ENCODE results near the gene LANCL2. TPM values are rescaled to one million over a fixed set of nuclear protein-coding genes. Genes with fewer than 3 reads are reported as not detected.

The LANCL2 gene
- total RNA-seq, 2 donors from 2014 or later, result 16.2 to 17.8 TPM

DNA sequence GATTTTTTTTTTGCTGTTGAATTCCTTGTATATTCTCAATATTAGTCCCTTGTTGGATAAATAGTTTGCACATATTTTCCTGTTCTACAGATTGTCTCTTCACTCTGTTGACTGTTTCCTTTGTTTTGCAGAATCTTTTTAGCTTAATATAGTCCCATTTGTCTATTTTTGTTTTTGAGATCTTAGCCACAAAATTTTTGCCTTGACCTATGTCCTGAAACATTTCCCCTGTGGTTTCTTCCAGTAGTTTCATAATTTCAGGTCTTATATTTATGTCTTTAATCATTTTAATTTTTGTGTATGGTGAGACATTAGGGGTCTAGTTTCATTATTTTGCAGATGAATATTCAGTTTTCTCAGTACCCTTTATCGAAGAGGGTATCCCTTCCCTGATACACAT is 92.7 kb downstream of the LANCL2 start:
- no peak overlapping the region for H3K9ac ChIP-seq (ENCODE audit: low read depth in 2 of 2, low read length in 2 of 2)
- no peak overlapping the region for H3K4me3 ChIP-seq
- H3K9me3 ChIP-seq, result no peaks in the 10 kb centered on the region
- H3K4me1 ChIP-seq, result no peaks in the 10 kb centered on the region
- no peak for DNase-seq
- H3K36me3 ChIP-seq, result no peaks in the 10 kb centered on the region
- H3K27me3 ChIP-seq, result no peaks in the 10 kb centered on the region
- intact Hi-C loops (cut with DNase I), result loop anchor here (10.0 kb wide), 1 partner anchor 57 kb away; no protein-coding TSS in a partner anchor
- TF ChIP-seq, protein P1, sequence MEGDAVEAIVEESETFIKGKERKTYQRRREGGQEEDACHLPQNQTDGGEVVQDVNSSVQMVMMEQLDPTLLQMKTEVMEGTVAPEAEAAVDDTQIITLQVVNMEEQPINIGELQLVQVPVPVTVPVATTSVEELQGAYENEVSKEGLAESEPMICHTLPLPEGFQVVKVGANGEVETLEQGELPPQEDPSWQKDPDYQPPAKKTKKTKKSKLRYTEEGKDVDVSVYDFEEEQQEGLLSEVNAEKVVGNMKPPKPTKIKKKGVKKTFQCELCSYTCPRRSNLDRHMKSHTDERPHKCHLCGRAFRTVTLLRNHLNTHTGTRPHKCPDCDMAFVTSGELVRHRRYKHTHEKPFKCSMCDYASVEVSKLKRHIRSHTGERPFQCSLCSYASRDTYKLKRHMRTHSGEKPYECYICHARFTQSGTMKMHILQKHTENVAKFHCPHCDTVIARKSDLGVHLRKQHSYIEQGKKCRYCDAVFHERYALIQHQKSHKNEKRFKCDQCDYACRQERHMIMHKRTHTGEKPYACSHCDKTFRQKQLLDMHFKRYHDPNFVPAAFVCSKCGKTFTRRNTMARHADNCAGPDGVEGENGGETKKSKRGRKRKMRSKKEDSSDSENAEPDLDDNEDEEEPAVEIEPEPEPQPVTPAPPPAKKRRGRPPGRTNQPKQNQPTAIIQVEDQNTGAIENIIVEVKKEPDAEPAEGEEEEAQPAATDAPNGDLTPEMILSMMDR (IDR thresholded peaks at IDR 0.05), result no peak
- no peak overlapping the region for H3K27ac ChIP-seq

DNA sequence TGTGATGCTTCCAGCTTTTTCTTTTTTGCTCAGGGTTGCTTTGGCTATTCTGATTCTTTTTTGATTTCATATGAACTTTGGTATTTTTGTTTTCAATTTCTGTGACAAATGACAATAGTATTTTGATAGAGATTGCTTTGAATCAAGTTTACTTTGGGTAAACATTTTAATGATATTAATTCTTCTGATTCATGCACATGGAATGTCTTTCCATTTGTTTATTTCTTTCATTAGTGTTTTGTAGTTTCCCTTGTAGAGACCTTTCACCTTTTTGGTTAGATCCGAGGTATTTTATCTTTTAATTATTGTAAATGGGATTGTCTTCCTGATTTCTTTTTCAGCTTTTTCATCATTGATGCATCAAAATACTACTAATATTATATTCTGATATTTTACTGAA is 93.2 kb downstream of the LANCL2 start:
- Histone ChIP-seq H3K9me3 (no peaks in the 10 kb centered on the region), H3K4me3 (no peak overlapping the region), H3K4me1 (no peaks in the 10 kb centered on the region), H3K27ac (no peak overlapping the region), H3K36me3 (no peaks in the 10 kb centered on the region), H3K27me3 (no peaks in the 10 kb centered on the region), H3K9ac (ENCODE audit: low read depth in 2 of 2, low read length in 2 of 2) (no peak overlapping the region)
- TF ChIP-seq, protein P1 (IDR thresholded peaks at IDR 0.05), result no peak
- no peak for DNase-seq
- intact Hi-C loops (cut with DNase I), result loop anchor here (10.0 kb wide), 1 partner anchor 56 kb away; no protein-coding TSS in a partner anchor

DNA sequence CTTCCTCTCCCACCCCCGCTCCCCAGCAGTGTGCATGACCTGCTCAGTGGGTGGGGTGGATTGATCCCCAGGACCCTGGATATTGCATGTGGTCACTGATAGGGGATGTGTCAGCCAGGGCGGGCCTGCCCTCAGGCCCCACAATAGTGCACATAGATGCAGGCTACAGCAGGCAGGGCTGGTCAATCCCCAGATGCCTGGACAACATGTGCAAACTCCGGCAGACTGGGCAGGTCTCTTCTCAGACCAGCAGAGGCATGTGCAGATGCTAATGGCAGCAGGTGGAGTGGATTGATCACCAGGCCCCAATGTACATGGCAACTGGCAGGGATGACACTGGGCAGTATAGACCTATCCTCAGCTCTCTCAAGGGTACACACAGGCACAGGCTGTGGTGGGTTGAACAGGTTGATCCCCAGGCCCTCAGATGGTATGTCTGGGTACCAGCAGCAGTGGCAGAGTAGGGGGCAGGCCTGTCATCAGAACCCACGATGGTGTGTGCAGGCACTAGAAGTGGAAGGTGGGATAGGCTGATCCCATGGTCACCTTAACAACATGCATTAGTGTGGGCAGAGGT is 98.6 kb downstream of the LANCL2 start:
- H3K27me3 ChIP-seq, result no peaks in the 10 kb centered on the region
- H3K4me3 ChIP-seq, result no peak overlapping the region
- intact Hi-C loops (cut with DNase I), result no loop called here
- no peaks in the 10 kb centered on the region for H3K9me3 ChIP-seq
- H3K4me1 ChIP-seq, result no peaks in the 10 kb centered on the region
- TF ChIP-seq, protein P1 (IDR thresholded peaks at IDR 0.05), result no peak
- H3K9ac ChIP-seq (ENCODE audit: low read depth in 2 of 2, low read length in 2 of 2), result no peak overlapping the region
- no peak overlapping the region for H3K27ac ChIP-seq
- DNase-seq, result no peak
- no peaks in the 10 kb centered on the region for H3K36me3 ChIP-seq

DNA sequence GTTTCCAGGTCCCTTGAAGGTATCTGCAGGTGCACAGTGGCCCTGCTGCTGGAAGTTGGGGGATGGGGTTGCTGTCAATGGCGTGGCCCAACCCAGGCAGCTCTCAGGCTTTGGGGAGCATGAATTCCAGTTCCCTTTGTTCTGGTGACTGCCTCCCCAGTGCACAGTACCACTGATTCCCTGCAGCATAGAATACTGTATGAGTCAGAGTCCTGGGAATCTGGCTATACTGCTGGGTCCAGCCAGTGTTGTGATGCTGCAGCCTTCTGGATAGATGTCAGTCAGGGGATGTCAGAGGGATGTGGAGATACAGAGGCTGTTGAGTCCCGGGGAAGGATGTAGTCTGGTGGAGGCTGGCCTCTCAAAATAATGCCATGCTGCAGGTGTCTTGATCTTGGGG is 99.3 kb downstream of the LANCL2 start:
- no peak overlapping the region for H3K27ac ChIP-seq
- H3K9ac ChIP-seq (ENCODE audit: low read depth in 2 of 2, low read length in 2 of 2), result no peak overlapping the region
- H3K27me3 ChIP-seq, result no peaks in the 10 kb centered on the region
- H3K9me3 ChIP-seq, result no peaks in the 10 kb centered on the region
- no peaks in the 10 kb centered on the region for H3K4me1 ChIP-seq
- no peak overlapping the region for H3K4me3 ChIP-seq
- no peak for DNase-seq
- H3K36me3 ChIP-seq, result no peaks in the 10 kb centered on the region
- TF ChIP-seq, protein P1 (IDR thresholded peaks at IDR 0.05), result no peak
- intact Hi-C loops (cut with DNase I), result no loop called here

- Histone ChIP-seq H3K9ac (ENCODE audit: low read depth in 2 of 2, low read length in 2 of 2) (no peak overlapping the region), H3K4me3 (no peak overlapping the region), H3K9me3 (no peaks in the 10 kb centered on the region), H3K27ac (no peak overlapping the region), H3K36me3 (no peaks in the 10 kb centered on the region), H3K4me1 (no peaks in the 10 kb centered on the region), H3K27me3 (no peaks in the 10 kb centered on the region)
- intact Hi-C loops (cut with DNase I), result no loop called here
- TF ChIP-seq, protein P1 (IDR thresholded peaks at IDR 0.05), result no peak
- no peak for DNase-seq
These were observed 100.6 kb downstream of the LANCL2 start for GRCh38 chr7:55465691-55466090.

All from colonic mucosa (tissue), 4 donors.